Esophagus muscularis mucosa (tissue), 4 donors: Measurements from ENCODE around the gene HMGN1. TPM values are rescaled to one million over a fixed set of nuclear protein-coding genes. Genes with fewer than 3 reads are reported as not detected.

Source experiments
- DNase-seq: peaks from one replicate; pipeline ENCODE4 v3.0.0-alpha.2; 2017; ENCODE audit errors: extremely low spot score
- H3K27ac ChIP-seq, 4 donors: fragments of 200-600 bp; sonication (generic); replicated peaks in 1 of 4; 1 replicate in 3 of 4; 2 replicates in 1 of 4; pipeline ENCODE4 v1.5.1; 2016 to 2019; ENCODE audit warnings: mild to moderate bottlenecking in 1 of 4
- H3K27me3 ChIP-seq, 4 donors: fragments of 200-600 bp; sonication (generic); one replicate each; pipeline versions ENCODE4 v1.5.1 to v1.6.0; 2016 to 2019
- H3K36me3 ChIP-seq, 4 donors: fragments of 200-600 bp; sonication (generic); one replicate each; pipeline ENCODE4 v1.5.1; 2016 to 2019
- H3K4me1 ChIP-seq, 4 donors: fragments of 200-600 bp; sonication (generic); one replicate each; pipeline ENCODE4 v1.5.1; 2016 to 2019
- H3K4me3 ChIP-seq, 4 donors: fragments of 200-600 bp; sonication (generic); 1 replicate in 2 of 4; 2 replicates in 2 of 4; pipeline ENCODE4 v1.5.1; 2016 to 2019; ENCODE audit warnings: mild to moderate bottlenecking in 4 of 4, moderate library complexity in 1 of 4
- H3K9me3 ChIP-seq, 4 donors: fragments of 200-600 bp; sonication (generic); 1 replicate in 3 of 4; 2 replicates in 1 of 4; pipeline ENCODE4 v1.5.1; 2016 to 2019
- EP300 ChIP-seq: sonication (generic); formaldehyde crosslinking; IDR thresholded peaks from one replicate; pipeline ENCODE4 v1.6.1; 2017; ENCODE audit warnings: antibody characterized with exemption
- POLR2A ChIP-seq: fragments of 450-650 bp; IDR thresholded peaks from one replicate; pipeline ENCODE4 v1.6.1; 2017; ENCODE audit warnings: antibody characterized with exemption, moderate library complexity, mild to moderate bottlenecking, low read depth
- POLR2AphosphoS5 ChIP-seq, 2 donors: sonication (generic); formaldehyde crosslinking; IDR thresholded peaks; one replicate each; pipeline ENCODE4 v1.6.1; 2017; ENCODE audit warnings: antibody characterized with exemption in 2 of 2
- WGBS: methylation state at CpG from one replicate; pipeline ENCODE4 v1.1.5; 2018; 5-methylcytosine and 5-hydroxymethylcytosine counted together
- intact Hi-C: fragments of 100-400 bp; cut with DNase I; formaldehyde crosslinking; loops from one replicate; pipeline ENCODE4 v1.15.1; 2023
- total RNA-seq, 4 donors: library from RNA; depleted of rRNA; stranded (reverse); fragments of >200 nt; gene quantifications; one replicate each; pipeline versions ENCODE4 v1.1.0 to v1.2.1, GENCODE V29; 2016
- TF ChIP-seq, protein P1 (sequence below), 3 experiments: fragments of 200-600 bp in 2 of 3; fragments of 450-650 bp in 1 of 3; sonication (generic) in 2 of 3; IDR thresholded peaks; one replicate each; pipeline ENCODE4 v1.5.1; 2017 to 2019; ENCODE audit warnings: antibody characterized with exemption in 3 of 3, mild to moderate bottlenecking in 2 of 3, moderate library complexity in 1 of 3

Gene HMGN1
- total RNA-seq, result 10 to 100 TPM; 69.1 to 77.4 (median 72.1) TPM

DNA sequence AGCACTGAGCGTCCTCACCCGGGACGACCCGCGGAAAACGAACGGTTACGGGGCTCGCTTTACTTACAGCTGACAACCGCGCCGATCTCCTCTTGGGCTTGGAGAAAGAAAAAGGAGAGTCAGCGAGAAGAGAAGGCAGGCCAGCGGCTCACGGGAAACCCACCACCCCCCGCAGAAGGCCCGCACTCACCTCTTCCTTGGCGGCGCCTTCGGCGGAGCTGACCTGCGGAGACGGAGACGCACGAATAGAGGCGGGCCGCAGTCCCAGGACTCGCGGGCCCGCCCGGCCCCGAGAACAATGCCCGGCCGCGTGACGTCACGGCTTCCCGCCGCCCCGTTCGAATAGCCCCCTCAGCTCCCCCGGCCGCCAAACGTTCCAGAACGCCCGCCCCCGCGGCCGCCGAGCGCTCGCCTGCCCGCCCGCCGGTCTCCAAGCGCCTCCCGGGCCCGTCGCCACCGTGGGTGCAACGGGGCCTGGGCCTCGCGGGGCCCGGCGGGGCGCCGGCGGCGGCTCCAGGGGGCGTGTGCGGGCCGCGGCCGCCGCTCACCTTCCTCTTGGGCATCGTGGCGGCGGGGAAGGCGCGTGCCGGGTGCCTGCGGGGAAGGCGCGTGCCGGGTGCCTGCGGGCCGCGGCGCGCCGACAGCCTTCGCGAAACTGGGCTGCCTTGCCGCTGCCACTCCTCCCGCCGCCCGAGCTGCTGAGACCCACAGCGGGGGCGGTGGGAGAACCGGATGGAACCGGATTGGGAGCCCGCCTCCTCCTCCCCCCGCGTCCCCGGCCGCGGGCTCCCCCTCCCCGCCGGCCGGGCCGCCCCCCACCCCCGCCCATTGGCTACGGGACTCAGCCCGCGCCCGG, at the start of gene HMGN1:
Gene HMGN1 (minus strand): TSS at position 734 of the 856 bp plus-strand sequence. CDS start 171 bp downstream, at position 563.
- Histone ChIP-seq H3K4me1 (peaks cover 19 to 48% (median 42%) of the 10 kb centered on the region in 4 donors), H3K36me3 (peaks cover 0 to 22% (median 9%) of the 10 kb centered on the region in 4 donors), H3K27me3 (no peaks in the 10 kb centered on the region), H3K4me3 (peak within 1 kb of the TSS; percentile 79 to 86 (median 84)), H3K27ac (peak within 1 kb of the TSS; percentile 91 to 95 (median 94)), H3K9me3 (no peaks in the 10 kb centered on the region)
- WGBS, result 0% methylated on average over 21 of the region's 116 CpGs
- TF ChIP-seq EP300 (no peak), POLR2A (peak; percentile 34), POLR2AphosphoS5 (IDR thresholded peaks at IDR 0.05) (peak in 1 of 2 donors; percentile 71)
- TF ChIP-seq, protein P1, sequence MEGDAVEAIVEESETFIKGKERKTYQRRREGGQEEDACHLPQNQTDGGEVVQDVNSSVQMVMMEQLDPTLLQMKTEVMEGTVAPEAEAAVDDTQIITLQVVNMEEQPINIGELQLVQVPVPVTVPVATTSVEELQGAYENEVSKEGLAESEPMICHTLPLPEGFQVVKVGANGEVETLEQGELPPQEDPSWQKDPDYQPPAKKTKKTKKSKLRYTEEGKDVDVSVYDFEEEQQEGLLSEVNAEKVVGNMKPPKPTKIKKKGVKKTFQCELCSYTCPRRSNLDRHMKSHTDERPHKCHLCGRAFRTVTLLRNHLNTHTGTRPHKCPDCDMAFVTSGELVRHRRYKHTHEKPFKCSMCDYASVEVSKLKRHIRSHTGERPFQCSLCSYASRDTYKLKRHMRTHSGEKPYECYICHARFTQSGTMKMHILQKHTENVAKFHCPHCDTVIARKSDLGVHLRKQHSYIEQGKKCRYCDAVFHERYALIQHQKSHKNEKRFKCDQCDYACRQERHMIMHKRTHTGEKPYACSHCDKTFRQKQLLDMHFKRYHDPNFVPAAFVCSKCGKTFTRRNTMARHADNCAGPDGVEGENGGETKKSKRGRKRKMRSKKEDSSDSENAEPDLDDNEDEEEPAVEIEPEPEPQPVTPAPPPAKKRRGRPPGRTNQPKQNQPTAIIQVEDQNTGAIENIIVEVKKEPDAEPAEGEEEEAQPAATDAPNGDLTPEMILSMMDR (IDR thresholded peaks at IDR 0.05), result peak in 1 of 3 experiments; percentile 23
- intact Hi-C loops, result loop anchor here (1.0 kb wide), 1 partner anchor 35 kb away; the partner anchor contains the start of gene BRWD1
- DNase-seq, result peak; percentile 94

DNA sequence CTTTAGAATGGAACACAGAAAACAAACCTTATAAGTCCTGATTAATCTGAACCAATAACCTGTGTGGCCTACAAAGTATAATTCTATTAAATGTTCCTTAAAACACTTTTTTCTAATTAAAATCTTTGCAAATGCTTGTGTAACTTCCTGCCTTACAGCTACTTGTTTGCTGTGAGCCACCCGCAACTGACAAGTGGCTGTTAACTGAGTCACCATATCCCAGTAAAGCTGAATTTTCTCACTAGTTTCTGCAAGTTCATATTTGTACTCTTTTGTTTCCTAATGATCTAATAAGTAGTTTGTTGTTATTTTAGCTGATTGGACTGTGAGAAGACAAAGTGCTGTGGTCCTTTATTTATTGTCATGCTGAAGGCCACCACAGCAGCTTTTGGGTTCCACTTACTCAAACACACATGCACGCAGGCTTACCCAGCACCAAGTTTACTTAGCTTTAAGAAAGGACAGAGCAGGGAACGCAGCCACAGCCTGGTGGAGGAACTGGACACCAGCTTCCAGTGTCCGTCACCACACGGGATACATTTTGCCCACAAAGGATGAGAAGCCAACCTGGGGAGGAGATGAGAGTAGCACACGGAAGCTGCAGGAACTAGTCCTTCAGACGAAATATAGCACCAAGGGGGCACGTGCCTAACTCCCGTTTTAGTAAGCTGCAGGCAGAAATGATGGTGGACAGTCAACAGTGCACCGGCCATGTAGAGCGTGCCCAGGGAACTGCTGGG, 48.9 kb upstream of the HMGN1 start:
- H3K36me3 ChIP-seq, result peaks cover 23 to 70% (median 55%) of the 10 kb centered on the region in 4 donors
- H3K4me3 ChIP-seq, result no peak overlapping the region
- no peaks in the 10 kb centered on the region for H3K27me3 ChIP-seq
- peaks cover 0 to 3% (median 0%) of the 10 kb centered on the region in 4 donors for H3K4me1 ChIP-seq
- H3K9me3 ChIP-seq, result no peaks in the 10 kb centered on the region
- 89% methylated on average over 11 of the region's 11 CpGs for WGBS
- H3K27ac ChIP-seq, result no peak overlapping the region
- intact Hi-C loops, result no loop called here
- TF ChIP-seq, protein P1 (IDR thresholded peaks at IDR 0.05), result no peak
- DNase-seq, result no peak

DNA sequence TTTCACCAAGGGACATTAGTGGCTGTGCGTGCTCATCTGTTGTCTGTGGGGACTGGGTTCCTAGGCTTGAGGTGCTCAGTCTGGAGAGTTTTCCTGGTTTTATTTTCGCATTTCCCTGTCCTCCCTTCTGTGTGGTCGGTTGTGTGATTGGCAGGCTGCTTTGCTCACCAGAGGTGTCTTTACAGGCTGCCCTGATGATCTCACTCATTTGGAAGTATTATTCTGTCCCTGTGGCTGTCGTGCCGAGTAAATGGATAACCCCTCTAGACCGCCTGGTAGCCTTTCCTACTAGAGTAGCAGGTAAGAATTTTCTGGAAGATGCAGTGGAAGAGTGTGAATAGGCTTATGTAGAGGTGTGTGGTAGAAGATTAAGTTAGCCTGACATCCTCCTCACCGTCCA, 44.1 kb upstream of the HMGN1 start:
- WGBS, result 91% methylated on average over 7 of the region's 7 CpGs
- DNase-seq, result no peak
- intact Hi-C loops, result no loop called here
- Histone ChIP-seq H3K27me3 (no peaks in the 10 kb centered on the region), H3K4me1 (peaks cover 20 to 29% (median 26%) of the 10 kb centered on the region in 4 donors), H3K36me3 (peaks cover 37 to 71% (median 65%) of the 10 kb centered on the region in 4 donors), H3K4me3 (no peak overlapping the region), H3K27ac (no peak overlapping the region), H3K9me3 (no peaks in the 10 kb centered on the region)
- TF ChIP-seq, protein P1 (IDR thresholded peaks at IDR 0.05), result no peak
- TF ChIP-seq EP300 (no peak), POLR2AphosphoS5 (IDR thresholded peaks at IDR 0.05) (no peak), POLR2A (no peak)

DNA sequence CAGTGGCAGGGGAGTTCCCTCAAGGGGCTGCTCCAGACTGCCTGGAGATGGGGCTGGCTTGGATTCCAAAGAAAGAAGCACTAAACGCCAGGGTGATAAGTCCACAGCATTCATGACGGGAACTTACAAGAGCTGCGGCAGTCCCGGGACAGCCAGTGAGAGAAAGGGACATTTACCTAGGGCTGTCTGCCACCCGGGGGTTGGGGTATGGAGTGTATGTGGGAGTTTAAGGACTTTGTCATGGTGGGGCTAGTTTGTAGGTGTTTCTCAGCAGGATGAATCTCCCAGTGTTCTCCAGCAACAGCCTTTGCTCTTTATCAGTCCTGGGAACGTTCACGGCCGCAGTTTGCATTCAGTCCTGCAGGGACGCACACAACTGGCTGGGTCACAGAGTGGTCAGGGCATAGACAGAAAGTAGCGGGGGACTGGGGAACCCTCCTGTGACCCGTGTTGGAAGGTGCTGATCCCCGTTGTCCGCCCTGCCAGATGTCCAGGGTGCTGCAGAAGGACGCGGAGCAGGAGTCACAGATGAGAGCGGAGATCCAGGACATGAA, 41.4 kb upstream of the HMGN1 start:
- H3K36me3 ChIP-seq, result peaks cover 37 to 50% (median 45%) of the 10 kb centered on the region in 4 donors
- no peaks in the 10 kb centered on the region for H3K27me3 ChIP-seq
- H3K9me3 ChIP-seq, result no peaks in the 10 kb centered on the region
- no peak for DNase-seq
- H3K4me1 ChIP-seq, result peaks cover 34 to 53% (median 49%) of the 10 kb centered on the region in 4 donors
- 61% methylated on average over 15 of the region's 16 CpGs for WGBS
- intact Hi-C loops, result no loop called here
- no peak for TF ChIP-seq POLR2A
- no peak for TF ChIP-seq EP300
- TF ChIP-seq POLR2AphosphoS5 (IDR thresholded peaks at IDR 0.05), result no peak
- TF ChIP-seq, protein P1 (IDR thresholded peaks at IDR 0.05), result no peak
- H3K4me3 ChIP-seq, result no peak overlapping the region
- no peak overlapping the region for H3K27ac ChIP-seq
